HG03439 (cell line): Measurements from ENCODE around the gene TIAL1.
"Not testable (repeated sequence)": the region's sequence is repeated elsewhere in the genome, so short reads cannot be mapped to it uniquely, and the experiment has no call there.

ENCODE experiments used
- ATAC-seq: cut with Tn5 transposase; IDR thresholded peaks from one replicate; pipeline ENCODE4 v1.9.1; 2021; ENCODE audit warnings: mild to moderate bottlenecking, moderate library complexity; ENCODE audit not compliant: unreplicated experiment

The TIAL1 gene

GRCh38 chr10:119596537-119597404 lies at the start of gene TIAL1:
TIAL1 (minus strand) TSS chr10:119596964; CDS start chr10:119596465, 499 bp downstream.
- ATAC-seq: peak; percentile 83

GRCh38 chr10:119644994-119645393 lies 48.2 kb upstream of the TIAL1 start:
- no peak for ATAC-seq

- ATAC-seq: no peak
These were observed 47.5 kb upstream of the TIAL1 start for GRCh38 chr10:119644205-119644814.

- no peak for ATAC-seq
These were observed 46.8 kb upstream of the TIAL1 start for GRCh38 chr10:119643306-119644204.

GRCh38 chr10:119642556-119643111 lies 45.9 kb upstream of the TIAL1 start:
- no peak for ATAC-seq

GRCh38 chr10:119640875-119641526 lies 44.2 kb upstream of the TIAL1 start:
- ATAC-seq: no peak

GRCh38 chr10:119640384-119640783 lies 43.6 kb upstream of the TIAL1 start:
- no peak for ATAC-seq

GRCh38 chr10:119638982-119639381 lies 42.2 kb upstream of the TIAL1 start:
- ATAC-seq: no peak

GRCh38 chr10:119637631-119638030 lies 40.9 kb upstream of the TIAL1 start:
- no peak for ATAC-seq

GRCh38 chr10:119634219-119634544 lies 37.4 kb upstream of the TIAL1 start:
- ATAC-seq: no peak

- ATAC-seq: no peak
These were observed 36.9 kb upstream of the TIAL1 start for GRCh38 chr10:119633538-119634218.

GRCh38 chr10:119630300-119630699 lies 33.5 kb upstream of the TIAL1 start:
- ATAC-seq: no peak

- no peak for ATAC-seq
These were observed 29.0 kb upstream of the TIAL1 start for GRCh38 chr10:119625570-119626280.

- no peak for ATAC-seq
These were observed 24.3 kb upstream of the TIAL1 start for GRCh38 chr10:119621078-119621384.

- ATAC-seq: no peak
These were observed 23.7 kb upstream of the TIAL1 start for GRCh38 chr10:119620241-119621077.

GRCh38 chr10:119619811-119620210 lies 23.0 kb upstream of the TIAL1 start:
- ATAC-seq: not testable (repeated sequence)

- no peak for ATAC-seq
These were observed 22.5 kb upstream of the TIAL1 start for GRCh38 chr10:119619215-119619614.

- no peak for ATAC-seq
These were observed 20.3 kb upstream of the TIAL1 start for GRCh38 chr10:119616882-119617570.
